MM.1S (cell line): ENCODE results near the gene SORL1-AS1.

Experiments
- DNase-seq: peaks from one replicate; pipeline ENCODE4 v3.0.0-alpha.2; 2015
- H2AFZ ChIP-seq: fragments of 300-600 bp; sonication (generic); 2 replicates; pipeline ENCODE4 v1.6.0; 2016; ENCODE audit warnings: antibody characterized with exemption, low read length
- H3F3A ChIP-seq: fragments of 300-600 bp; sonication (generic); 2 replicates; pipeline ENCODE4 v1.6.1; 2016; ENCODE audit warnings: mild to moderate bottlenecking, antibody characterized with exemption, low read length, moderate library complexity, mixed read lengths; ENCODE audit not compliant: insufficient read depth
- H3K27ac ChIP-seq: fragments of 300-600 bp; sonication (generic); 2 replicates; pipeline ENCODE4 v1.5.1; 2016; ENCODE audit warnings: mild to moderate bottlenecking, low read length
- H3K27me3 ChIP-seq: fragments of 300-600 bp; sonication (generic); replicated peaks from 2 replicates; pipeline ENCODE4 v1.6.0; 2016; ENCODE audit warnings: low read length; ENCODE audit not compliant: insufficient read depth
- H3K36me3 ChIP-seq: fragments of 300-600 bp; sonication (generic); replicated peaks from 2 replicates; pipeline ENCODE4 v1.6.1; 2016; ENCODE audit warnings: mild to moderate bottlenecking, low read length, mixed read lengths; ENCODE audit not compliant: insufficient read depth
- H3K4me1 ChIP-seq: fragments of 300-600 bp; sonication (generic); 2 replicates; pipeline ENCODE4 v1.6.1; 2016; ENCODE audit warnings: low read length, mixed read lengths
- H3K4me2 ChIP-seq: fragments of 300-600 bp; sonication (generic); 2 replicates; pipeline ENCODE4 v1.6.0; 2016; ENCODE audit warnings: low read depth, low read length
- H3K4me3 ChIP-seq: fragments of 300-600 bp; sonication (generic); 2 replicates; pipeline ENCODE4 v1.5.1; 2016; ENCODE audit warnings: low read length, mixed read lengths
- H3K79me2 ChIP-seq: fragments of 300-600 bp; sonication (generic); 2 replicates; pipeline ENCODE4 v1.6.1; 2016; ENCODE audit warnings: mixed run types, low read length, mixed read lengths
- H3K9ac ChIP-seq: fragments of 300-600 bp; sonication (generic); 2 replicates; pipeline ENCODE4 v1.6.1; 2016; ENCODE audit warnings: low read length, mixed read lengths
- H3K9me2 ChIP-seq: fragments of 300-600 bp; sonication (generic); replicated peaks from 2 replicates; pipeline ENCODE4 v1.6.1; 2016; ENCODE audit warnings: mild to moderate bottlenecking, low read length, mixed read lengths; ENCODE audit not compliant: insufficient read depth
- H3K9me3 ChIP-seq: fragments of 300-600 bp; sonication (generic); replicated peaks from 2 replicates; pipeline ENCODE4 v1.6.1; 2016; ENCODE audit warnings: mild to moderate bottlenecking, low read length, mixed read lengths; ENCODE audit not compliant: insufficient read depth
- H4K20me1 ChIP-seq: fragments of 300-600 bp; sonication (generic); 2 replicates; pipeline ENCODE4 v1.6.1; 2016; ENCODE audit warnings: mild to moderate bottlenecking, low read length, moderate library complexity, mixed read lengths; ENCODE audit not compliant: insufficient read depth
- EZH2 ChIP-seq: fragments of 300-600 bp; sonication (generic); optimal IDR thresholded peaks from 2 replicates; pipeline ENCODE3; 2017; ENCODE audit warnings: low read depth, mild to moderate bottlenecking, antibody characterized with exemption, low read length, mixed read lengths
- EZH2phosphoT487 ChIP-seq: fragments of 300-600 bp; sonication (generic); IDR thresholded peaks from 2 replicates; pipeline ENCODE4 v1.6.1; 2018; ENCODE audit warnings: antibody characterized with exemption, low read length
- TF ChIP-seq, protein P1 (sequence below): fragments of 300-600 bp; sonication (generic); IDR thresholded peaks from 2 replicates; pipeline ENCODE4 v1.5.1; 2016; ENCODE audit warnings: antibody characterized with exemption, low read length, mixed read lengths

SORL1-AS1 gene

DNA sequence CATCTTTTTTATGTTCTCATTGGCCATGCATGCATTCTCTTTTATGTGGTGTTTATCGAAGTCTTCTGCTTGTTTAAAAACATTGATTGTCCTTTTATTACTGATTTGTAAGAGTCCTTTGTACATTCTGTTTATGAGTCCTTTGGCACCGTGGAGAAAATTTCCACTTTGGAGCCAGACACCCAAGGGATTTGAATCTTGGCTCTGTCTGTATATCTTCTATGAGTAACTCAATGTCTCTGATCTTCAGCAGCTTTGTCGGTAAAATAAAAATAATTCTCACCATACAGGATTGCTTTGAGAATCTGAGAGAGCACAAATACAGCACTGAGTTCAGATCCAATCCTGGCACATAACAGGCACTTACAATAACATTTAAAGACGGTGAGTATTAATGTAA is 13.4 kb downstream of the SORL1-AS1 start:
- Histone ChIP-seq H4K20me1 (no peaks in the 10 kb centered on the region), H3K36me3 (no peaks in the 10 kb centered on the region), H3K9me3 (no peaks in the 10 kb centered on the region), H3K4me1 (no peaks in the 10 kb centered on the region), H3K9ac (no peak overlapping the region), H3K27me3 (no peaks in the 10 kb centered on the region), H3K9me2 (no peaks in the 10 kb centered on the region), H3F3A (no peaks in the 10 kb centered on the region), H3K4me3 (no peak overlapping the region), H3K4me2 (no peak overlapping the region), H3K79me2 (no peaks in the 10 kb centered on the region), H2AFZ (no peak overlapping the region), H3K27ac (no peak overlapping the region)
- TF ChIP-seq EZH2 = no peak
- TF ChIP-seq, protein P1, sequence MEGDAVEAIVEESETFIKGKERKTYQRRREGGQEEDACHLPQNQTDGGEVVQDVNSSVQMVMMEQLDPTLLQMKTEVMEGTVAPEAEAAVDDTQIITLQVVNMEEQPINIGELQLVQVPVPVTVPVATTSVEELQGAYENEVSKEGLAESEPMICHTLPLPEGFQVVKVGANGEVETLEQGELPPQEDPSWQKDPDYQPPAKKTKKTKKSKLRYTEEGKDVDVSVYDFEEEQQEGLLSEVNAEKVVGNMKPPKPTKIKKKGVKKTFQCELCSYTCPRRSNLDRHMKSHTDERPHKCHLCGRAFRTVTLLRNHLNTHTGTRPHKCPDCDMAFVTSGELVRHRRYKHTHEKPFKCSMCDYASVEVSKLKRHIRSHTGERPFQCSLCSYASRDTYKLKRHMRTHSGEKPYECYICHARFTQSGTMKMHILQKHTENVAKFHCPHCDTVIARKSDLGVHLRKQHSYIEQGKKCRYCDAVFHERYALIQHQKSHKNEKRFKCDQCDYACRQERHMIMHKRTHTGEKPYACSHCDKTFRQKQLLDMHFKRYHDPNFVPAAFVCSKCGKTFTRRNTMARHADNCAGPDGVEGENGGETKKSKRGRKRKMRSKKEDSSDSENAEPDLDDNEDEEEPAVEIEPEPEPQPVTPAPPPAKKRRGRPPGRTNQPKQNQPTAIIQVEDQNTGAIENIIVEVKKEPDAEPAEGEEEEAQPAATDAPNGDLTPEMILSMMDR = no peak
- DNase-seq = no peak

DNA sequence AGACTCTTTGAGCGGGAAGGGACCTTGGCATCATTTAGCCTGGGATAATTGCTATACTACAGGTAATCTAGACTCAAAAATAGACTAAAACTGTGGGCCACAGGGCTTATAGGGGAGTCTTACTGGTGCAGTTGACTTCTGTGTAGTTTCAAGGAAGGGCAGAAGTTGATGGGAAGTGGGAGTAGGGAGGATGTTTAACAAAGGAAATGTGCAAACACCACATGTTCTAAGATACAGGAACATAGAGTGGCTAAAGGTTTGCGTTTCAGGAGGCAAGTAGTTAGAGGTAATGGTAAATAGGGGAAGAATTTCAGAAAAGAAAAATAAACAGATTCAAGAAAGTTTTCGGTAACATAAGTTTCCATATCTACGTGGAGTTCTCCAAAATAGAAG is 15.1 kb downstream of the SORL1-AS1 start:
- no peak overlapping the region for H3K27ac ChIP-seq
- no peaks in the 10 kb centered on the region for H3K9me2 ChIP-seq
- no peaks in the 10 kb centered on the region for H3K27me3 ChIP-seq
- no peaks in the 10 kb centered on the region for H3K36me3 ChIP-seq
- H2AFZ ChIP-seq = no peak overlapping the region
- no peak overlapping the region for H3K9ac ChIP-seq
- no peaks in the 10 kb centered on the region for H4K20me1 ChIP-seq
- no peak for TF ChIP-seq EZH2phosphoT487
- TF ChIP-seq EZH2 = no peak
- TF ChIP-seq, protein P1 = no peak
- no peaks in the 10 kb centered on the region for H3F3A ChIP-seq
- no peak overlapping the region for H3K4me3 ChIP-seq
- H3K9me3 ChIP-seq = no peaks in the 10 kb centered on the region
- H3K79me2 ChIP-seq = no peaks in the 10 kb centered on the region
- no peak overlapping the region for H3K4me2 ChIP-seq
- no peak for DNase-seq
- H3K4me1 ChIP-seq = no peaks in the 10 kb centered on the region

DNA sequence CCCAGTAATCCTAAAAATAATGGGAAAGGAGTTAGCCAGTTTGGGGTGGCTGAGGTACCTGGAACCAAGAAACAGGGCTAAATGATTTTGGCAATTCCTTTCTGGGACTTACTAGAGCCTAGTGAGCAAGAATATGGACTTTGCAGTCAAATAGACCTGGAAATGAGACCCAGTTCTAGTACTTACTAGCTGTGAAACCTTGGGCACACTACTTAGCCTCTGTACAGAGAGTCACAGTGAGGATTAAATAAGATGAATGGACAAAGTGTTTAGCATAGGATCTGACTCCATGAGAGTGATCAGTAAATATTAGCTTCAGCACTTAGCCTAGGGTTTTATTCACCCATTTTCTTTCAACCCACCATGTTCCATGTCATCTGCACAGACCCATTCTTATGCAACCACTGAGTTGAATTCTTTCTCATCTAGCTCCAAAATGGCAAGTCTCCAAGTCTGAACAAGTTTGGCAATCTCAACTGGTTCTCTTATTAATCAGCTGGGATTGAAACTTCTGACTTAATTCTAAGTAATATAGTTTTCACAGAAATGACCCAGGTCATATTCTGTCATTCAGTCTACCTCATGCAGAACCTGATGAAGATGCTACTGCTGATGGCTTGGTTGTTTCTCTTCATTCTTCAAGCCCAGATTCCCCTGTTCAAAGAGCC is 15.6 kb downstream of the SORL1-AS1 start:
- Histone ChIP-seq H3K4me3 (no peak overlapping the region), H3K27ac (no peak overlapping the region), H3F3A (no peaks in the 10 kb centered on the region), H3K9me2 (no peaks in the 10 kb centered on the region), H3K9me3 (no peaks in the 10 kb centered on the region), H3K9ac (no peak overlapping the region), H3K36me3 (no peaks in the 10 kb centered on the region), H3K4me2 (no peak overlapping the region), H3K79me2 (no peaks in the 10 kb centered on the region), H3K4me1 (no peaks in the 10 kb centered on the region), H3K27me3 (no peaks in the 10 kb centered on the region), H4K20me1 (no peaks in the 10 kb centered on the region), H2AFZ (no peak overlapping the region)
- TF ChIP-seq, protein P1 = no peak
- no peak for TF ChIP-seq EZH2phosphoT487
- TF ChIP-seq EZH2 = no peak
- DNase-seq = no peak
